ENCODE data around the gene UBE2Z. TPM values are rescaled to one million over a fixed set of nuclear protein-coding genes. Genes with fewer than 3 reads are reported as not detected.
A peak's percentile ranks its signal among the peaks of the same experiment; 100 is the strongest.

UBE2Z gene
- total RNA-seq, 2 experiments from 2014 or later, result 52.3 to 81.1 TPM

DNA sequence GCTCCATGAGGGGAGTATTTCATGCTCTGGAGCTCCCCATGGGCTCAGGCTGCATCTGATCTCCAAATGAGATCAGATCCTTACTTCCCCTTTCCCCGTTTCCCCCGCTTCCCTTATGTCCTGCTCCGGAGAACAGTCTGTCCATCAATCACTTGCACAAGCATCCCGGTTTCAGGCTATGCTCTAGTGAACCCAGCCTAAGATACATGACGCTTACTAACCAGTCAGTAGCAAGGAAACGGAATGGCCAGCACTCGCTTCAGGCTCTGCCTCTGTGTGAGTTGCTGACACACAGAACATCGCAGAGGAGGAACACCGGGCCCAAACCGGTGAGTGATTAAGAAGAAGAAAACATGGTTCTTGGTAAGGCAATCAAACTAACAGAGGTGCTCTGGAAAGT is 25.0 kb upstream of the UBE2Z start:
- ChIA-PET POLR2A (interaction anchor here (0.6 kb wide), 1 partner anchor 21 kb away, joined by 4 read pairs; no protein-coding TSS in a partner anchor), CTCF (ENCODE audit: unreplicated experiment) (no interaction called here)
- Histone ChIP-seq H3K9me2 (ENCODE audit: insufficient read depth, low read length) (no peaks in the 10 kb centered on the region), H3K79me2 (ENCODE audit: insufficient read depth, low read depth, low read length) (no peaks in the 10 kb centered on the region), H3K4me1 (ENCODE audit: insufficient read depth, low read length, poor library complexity, severe bottlenecking) (no peaks in the 10 kb centered on the region), H3K4me3 (ENCODE audit: low read depth, low read length, poor library complexity, severe bottlenecking) (no peak overlapping the region), H3K36me3 (ENCODE audit: insufficient read depth, low read length) (no peaks in the 10 kb centered on the region), H3K4me2 (ENCODE audit: low read length) (no peak overlapping the region), H2AFZ (ENCODE audit: low read length) (no peak overlapping the region), H3K27ac (ENCODE audit: low read depth, low read length, poor library complexity, severe bottlenecking) (no peak overlapping the region), H3K9me3 (ENCODE audit: low read length) (no peaks in the 10 kb centered on the region), H4K20me1 (ENCODE audit: insufficient read depth, low read length) (no peaks in the 10 kb centered on the region)
- TF ChIP-seq EZH2phosphoT487 (IDR thresholded peaks at IDR 0.05; ENCODE audit: borderline replicate concordance, low read depth, low read length), result no peak
- TF ChIP-seq, protein P1, sequence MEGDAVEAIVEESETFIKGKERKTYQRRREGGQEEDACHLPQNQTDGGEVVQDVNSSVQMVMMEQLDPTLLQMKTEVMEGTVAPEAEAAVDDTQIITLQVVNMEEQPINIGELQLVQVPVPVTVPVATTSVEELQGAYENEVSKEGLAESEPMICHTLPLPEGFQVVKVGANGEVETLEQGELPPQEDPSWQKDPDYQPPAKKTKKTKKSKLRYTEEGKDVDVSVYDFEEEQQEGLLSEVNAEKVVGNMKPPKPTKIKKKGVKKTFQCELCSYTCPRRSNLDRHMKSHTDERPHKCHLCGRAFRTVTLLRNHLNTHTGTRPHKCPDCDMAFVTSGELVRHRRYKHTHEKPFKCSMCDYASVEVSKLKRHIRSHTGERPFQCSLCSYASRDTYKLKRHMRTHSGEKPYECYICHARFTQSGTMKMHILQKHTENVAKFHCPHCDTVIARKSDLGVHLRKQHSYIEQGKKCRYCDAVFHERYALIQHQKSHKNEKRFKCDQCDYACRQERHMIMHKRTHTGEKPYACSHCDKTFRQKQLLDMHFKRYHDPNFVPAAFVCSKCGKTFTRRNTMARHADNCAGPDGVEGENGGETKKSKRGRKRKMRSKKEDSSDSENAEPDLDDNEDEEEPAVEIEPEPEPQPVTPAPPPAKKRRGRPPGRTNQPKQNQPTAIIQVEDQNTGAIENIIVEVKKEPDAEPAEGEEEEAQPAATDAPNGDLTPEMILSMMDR (conservative IDR thresholded peaks at IDR 0.05; ENCODE audit: low read length), result no peak
- intact Hi-C loops (cut with micrococcal nuclease; ENCODE audit: unreplicated experiment), result no loop called here
- no TSS peak for BruUV-seq (replicated peaks)
- no peak for DNase-seq (ENCODE audit: low spot score)

DNA sequence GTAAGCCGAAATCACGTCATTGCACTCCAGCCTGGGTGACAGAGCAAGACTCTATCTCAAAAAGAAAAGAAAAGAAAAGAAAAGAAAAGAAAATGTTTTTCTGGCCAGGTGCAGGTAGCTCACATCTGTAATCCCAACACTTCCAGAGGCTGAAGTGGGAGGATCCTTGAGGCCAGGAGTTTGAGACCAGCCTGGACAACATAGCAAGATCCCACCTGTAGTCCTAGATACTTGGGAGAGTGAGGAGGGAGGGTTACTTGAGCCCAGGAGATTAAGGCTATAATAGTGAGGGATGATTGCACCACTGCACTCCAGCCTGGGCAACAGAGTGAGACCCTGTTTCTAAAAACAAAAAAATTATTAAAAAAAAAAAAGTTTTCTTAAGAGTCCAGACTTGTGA is 18.1 kb upstream of the UBE2Z start:
- TF ChIP-seq, protein P1 (conservative IDR thresholded peaks at IDR 0.05; ENCODE audit: low read length), result no peak
- TF ChIP-seq EZH2phosphoT487 (IDR thresholded peaks at IDR 0.05; ENCODE audit: borderline replicate concordance, low read depth, low read length), result no peak
- POLR2A ChIA-PET, result no interaction called here
- intact Hi-C loops (cut with micrococcal nuclease; ENCODE audit: unreplicated experiment), result no loop called here
- Histone ChIP-seq H3K4me3 (ENCODE audit: low read depth, low read length, poor library complexity, severe bottlenecking) (no peak overlapping the region), H3K4me1 (ENCODE audit: insufficient read depth, low read length, poor library complexity, severe bottlenecking) (peaks cover 19% of the 10 kb centered on the region), H2AFZ (ENCODE audit: low read length) (no peak overlapping the region), H3K9me3 (ENCODE audit: low read length) (no peaks in the 10 kb centered on the region), H3K36me3 (ENCODE audit: insufficient read depth, low read length) (peaks cover 10% of the 10 kb centered on the region), H3K4me2 (ENCODE audit: low read length) (no peak overlapping the region), H3K79me2 (ENCODE audit: insufficient read depth, low read depth, low read length) (peaks cover 24% of the 10 kb centered on the region), H3K27ac (ENCODE audit: low read depth, low read length, poor library complexity, severe bottlenecking) (no peak overlapping the region), H4K20me1 (ENCODE audit: insufficient read depth, low read length) (no peaks in the 10 kb centered on the region), H3K9me2 (ENCODE audit: insufficient read depth, low read length) (no peaks in the 10 kb centered on the region)
- no TSS peak for BruUV-seq (replicated peaks)
- CTCF ChIA-PET (ENCODE audit: unreplicated experiment), result no interaction called here
- DNase-seq (ENCODE audit: low spot score), result no peak

DNA sequence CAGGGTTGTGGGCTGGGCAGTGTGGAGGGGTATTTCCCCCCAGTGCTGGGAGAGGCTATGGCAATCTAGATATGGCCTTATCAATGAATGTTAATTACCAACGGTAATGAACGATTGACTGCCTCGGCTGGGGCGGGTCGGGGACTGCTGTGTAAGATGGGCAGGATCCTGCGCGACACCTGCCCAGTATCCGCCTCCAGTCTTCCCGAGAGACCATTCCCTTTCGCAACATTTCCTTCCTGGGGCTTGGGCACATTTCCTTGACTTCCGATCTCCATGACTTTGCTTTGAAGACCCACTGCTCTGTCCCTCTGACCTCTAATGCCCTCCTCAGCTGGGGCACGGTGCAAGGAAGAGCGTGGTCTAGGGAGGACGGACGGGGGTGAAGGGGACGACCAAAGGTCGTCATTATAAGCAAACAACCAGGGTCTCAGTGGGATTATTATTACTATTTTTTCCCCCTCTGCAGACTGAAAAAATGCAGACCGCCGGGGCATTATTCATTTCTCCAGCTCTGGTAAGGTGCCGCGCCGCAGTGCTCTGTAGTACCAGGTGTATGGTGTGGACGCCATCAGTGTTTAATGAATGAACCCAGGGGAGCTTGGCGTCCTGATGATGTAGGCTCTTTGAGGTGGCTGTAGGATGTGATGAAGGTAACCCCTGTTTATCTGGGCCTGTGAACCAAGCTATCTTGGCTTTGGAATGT is 15.1 kb upstream of the UBE2Z start:
- Histone ChIP-seq H3K79me2 (ENCODE audit: insufficient read depth, low read depth, low read length) (peaks cover 25% of the 10 kb centered on the region), H3K9me3 (ENCODE audit: low read length) (no peaks in the 10 kb centered on the region), H3K4me3 (ENCODE audit: low read depth, low read length, poor library complexity, severe bottlenecking) (peak overlapping the region; percentile 96), H3K9me2 (ENCODE audit: insufficient read depth, low read length) (no peaks in the 10 kb centered on the region), H3K4me1 (ENCODE audit: insufficient read depth, low read length, poor library complexity, severe bottlenecking) (peaks cover 19% of the 10 kb centered on the region), H3K36me3 (ENCODE audit: insufficient read depth, low read length) (peaks cover 38% of the 10 kb centered on the region), H4K20me1 (ENCODE audit: insufficient read depth, low read length) (no peaks in the 10 kb centered on the region), H3K4me2 (ENCODE audit: low read length) (peak overlapping the region; percentile 93), H2AFZ (ENCODE audit: low read length) (peak overlapping the region; percentile 35; the same call in 1 of the 2 replicates), H3K27ac (ENCODE audit: low read depth, low read length, poor library complexity, severe bottlenecking) (peak overlapping the region; percentile 46)
- ChIA-PET CTCF (ENCODE audit: unreplicated experiment) (no interaction called here), POLR2A (interaction anchor here (0.6 to 2.6 kb wide), 7 partner anchors 8 to 715 kb away, joined by 3 to 14 read pairs (median 5); partner anchors contain the start of gene UBE2Z)
- TF ChIP-seq EZH2phosphoT487 (IDR thresholded peaks at IDR 0.05; ENCODE audit: borderline replicate concordance, low read depth, low read length), result no peak
- TF ChIP-seq, protein P1 (conservative IDR thresholded peaks at IDR 0.05; ENCODE audit: low read length), result no peak
- TSS peak; percentile 63 for BruUV-seq (replicated peaks)
- intact Hi-C loops (cut with micrococcal nuclease; ENCODE audit: unreplicated experiment), result loop anchor here (1.0 to 2.0 kb wide), 2 partner anchors 15 to 140 kb away; partner anchors contain the start of gene UBE2Z
- peak; percentile 29 for DNase-seq (ENCODE audit: low spot score)
